HL-60/S4 (cell line): ENCODE measurements around the gene FLRT3.

ENCODE experiments used
- in situ Hi-C: fragments of 300-500 bp; cut with MboI; formaldehyde crosslinking; loops from 2 replicates; pipeline ENCODE4 v1.14.3; 2022; ENCODE audit warnings: low sequenced_read_pairs

Gene FLRT3

GRCh38 chr20:14337400-14338171, at the start of gene FLRT3:
TSS of gene FLRT3 (minus strand) at chr20:14337612. CDS start at chr20:14327506, 10,106 bp downstream.
- in situ Hi-C loops = no loop called here

- in situ Hi-C loops = no loop called here
Observed at GRCh38 chr20:14386726-14387125, 49.3 kb upstream of the FLRT3 start.

GRCh38 chr20:14385176-14385740, 47.8 kb upstream of the FLRT3 start:
- in situ Hi-C loops = no loop called here

- in situ Hi-C loops = no loop called here
Observed at GRCh38 chr20:14384416-14385175, 47.2 kb upstream of the FLRT3 start.

GRCh38 chr20:14383335-14383734, 45.9 kb upstream of the FLRT3 start:
- in situ Hi-C loops = no loop called here

GRCh38 chr20:14378326-14378725, 40.9 kb upstream of the FLRT3 start:
- in situ Hi-C loops = no loop called here

- in situ Hi-C loops = no loop called here
Observed at GRCh38 chr20:14375416-14375985, 38.1 kb upstream of the FLRT3 start.

- in situ Hi-C loops = no loop called here
Observed at GRCh38 chr20:14374196-14374595, 36.8 kb upstream of the FLRT3 start.

- in situ Hi-C loops = no loop called here
Observed at GRCh38 chr20:14361509-14362345, 24.3 kb upstream of the FLRT3 start.

GRCh38 chr20:14360416-14360815, 23.0 kb upstream of the FLRT3 start:
- in situ Hi-C loops = no loop called here

- in situ Hi-C loops = no loop called here
Observed at GRCh38 chr20:14355791-14356190, 18.4 kb upstream of the FLRT3 start.

GRCh38 chr20:14344746-14345145, 7.3 kb upstream of the FLRT3 start:
- in situ Hi-C loops = no loop called here

- in situ Hi-C loops = no loop called here
Observed at GRCh38 chr20:14343491-14344065, 6.2 kb upstream of the FLRT3 start.

- in situ Hi-C loops = no loop called here
Observed at GRCh38 chr20:14342918-14343317, 5.5 kb upstream of the FLRT3 start.

- in situ Hi-C loops = no loop called here
Observed at GRCh38 chr20:14341801-14342200, 4.4 kb upstream of the FLRT3 start.

- in situ Hi-C loops = no loop called here
Observed at GRCh38 chr20:14336686-14337085, 726 bp downstream of the FLRT3 start.

GRCh38 chr20:14335052-14335451, 2.4 kb downstream of the FLRT3 start:
- in situ Hi-C loops = no loop called here

- in situ Hi-C loops = no loop called here
Observed at GRCh38 chr20:14334306-14334930, 3.0 kb downstream of the FLRT3 start.

- in situ Hi-C loops = no loop called here
Observed at GRCh38 chr20:14333721-14334120, 3.7 kb downstream of the FLRT3 start.

GRCh38 chr20:14332866-14333265, 4.5 kb downstream of the FLRT3 start:
- in situ Hi-C loops = no loop called here
